HFFc6 (cell line): ENCODE data around the gene P2RX4. TPM values are rescaled to one million over a fixed set of nuclear protein-coding genes. Genes with fewer than 3 reads are reported as not detected.

Experiments
- DNase-seq: peaks from one replicate; pipeline ENCODE4 v3.0.0-alpha.2; 2018
- H3K27ac Mint-ChIP-seq: 2 replicates; pipeline ENCODE4 v1.8.0; 2020; ENCODE audit warnings: mild to moderate bottlenecking, mixed read lengths
- H3K27me3 Mint-ChIP-seq: 2 replicates; pipeline ENCODE4 v1.8.0; 2021; ENCODE audit warnings: mild to moderate bottlenecking, moderate library complexity, mixed read lengths; ENCODE audit not compliant: insufficient read depth
- H3K36me3 Mint-ChIP-seq: 2 replicates; pipeline ENCODE4 v1.8.0; 2021; ENCODE audit warnings: low read depth, mixed read lengths
- H3K4me1 Mint-ChIP-seq: 2 replicates; pipeline ENCODE4 v1.8.0; 2020; ENCODE audit warnings: low read depth, mixed read lengths
- H3K4me3 Mint-ChIP-seq: 2 replicates; pipeline ENCODE4 v1.8.0; 2020; ENCODE audit warnings: mild to moderate bottlenecking, moderate library complexity, mixed read lengths
- H3K9me3 Mint-ChIP-seq: 2 replicates; pipeline ENCODE4 v1.8.0; 2020; ENCODE audit warnings: mild to moderate bottlenecking, mixed read lengths
- total RNA-seq, 6 experiments: library from RNA; stranded (reverse); fragmentation: NEBNext Ultra II Directional; extraction: Animal tissue kit (Norgen Biotek cat#: 25700); gene quantifications; 2 replicates in 1 of 6; 3 replicates in 5 of 6; pipeline ENCODE4 v1.2.3, GENCODE V29; 2021
- TF ChIP-seq, protein P1 (sequence below): fragments of 200-600 bp; sonication (generic); IDR thresholded peaks from 2 replicates; pipeline ENCODE4 v1.5.0; 2021; ENCODE audit warnings: antibody characterized with exemption, mild to moderate bottlenecking

Gene P2RX4
- total RNA-seq, 6 experiments from 2014 or later: 7.7 to 13.0 (median 9.6) TPM

DNA sequence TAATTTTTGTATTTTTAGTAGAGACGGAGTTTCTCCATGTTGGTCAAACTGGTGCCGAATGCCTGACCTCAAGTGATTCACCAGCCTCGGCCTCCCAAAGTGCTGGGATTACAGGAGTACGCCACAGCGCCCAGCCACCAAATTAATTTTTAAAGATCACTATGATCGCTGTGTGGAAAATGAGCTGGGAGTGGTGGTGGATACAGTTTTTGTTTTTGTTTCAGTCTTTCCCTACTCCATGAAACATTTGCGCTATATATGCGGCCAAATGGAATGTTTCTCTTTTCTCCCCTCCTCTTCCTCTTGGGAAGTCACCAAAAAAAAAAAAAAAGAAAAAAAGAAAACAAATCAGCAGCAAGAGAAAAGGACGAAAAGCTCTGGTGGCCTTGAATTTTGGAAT, 20.8 kb upstream of the P2RX4 start:
- H3K4me3 Mint-ChIP-seq: no peak overlapping the region
- peaks cover 43% of the 10 kb centered on the region for H3K4me1 Mint-ChIP-seq
- H3K27me3 Mint-ChIP-seq: peaks cover 1% of the 10 kb centered on the region; the same call in 1 of the 2 replicates
- H3K9me3 Mint-ChIP-seq: no peaks in the 10 kb centered on the region
- TF ChIP-seq, protein P1, sequence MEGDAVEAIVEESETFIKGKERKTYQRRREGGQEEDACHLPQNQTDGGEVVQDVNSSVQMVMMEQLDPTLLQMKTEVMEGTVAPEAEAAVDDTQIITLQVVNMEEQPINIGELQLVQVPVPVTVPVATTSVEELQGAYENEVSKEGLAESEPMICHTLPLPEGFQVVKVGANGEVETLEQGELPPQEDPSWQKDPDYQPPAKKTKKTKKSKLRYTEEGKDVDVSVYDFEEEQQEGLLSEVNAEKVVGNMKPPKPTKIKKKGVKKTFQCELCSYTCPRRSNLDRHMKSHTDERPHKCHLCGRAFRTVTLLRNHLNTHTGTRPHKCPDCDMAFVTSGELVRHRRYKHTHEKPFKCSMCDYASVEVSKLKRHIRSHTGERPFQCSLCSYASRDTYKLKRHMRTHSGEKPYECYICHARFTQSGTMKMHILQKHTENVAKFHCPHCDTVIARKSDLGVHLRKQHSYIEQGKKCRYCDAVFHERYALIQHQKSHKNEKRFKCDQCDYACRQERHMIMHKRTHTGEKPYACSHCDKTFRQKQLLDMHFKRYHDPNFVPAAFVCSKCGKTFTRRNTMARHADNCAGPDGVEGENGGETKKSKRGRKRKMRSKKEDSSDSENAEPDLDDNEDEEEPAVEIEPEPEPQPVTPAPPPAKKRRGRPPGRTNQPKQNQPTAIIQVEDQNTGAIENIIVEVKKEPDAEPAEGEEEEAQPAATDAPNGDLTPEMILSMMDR: no peak
- peak overlapping the region; percentile 38; the same call in 1 of the 2 replicates for H3K27ac Mint-ChIP-seq
- no peaks in the 10 kb centered on the region for H3K36me3 Mint-ChIP-seq
- DNase-seq: no peak

DNA sequence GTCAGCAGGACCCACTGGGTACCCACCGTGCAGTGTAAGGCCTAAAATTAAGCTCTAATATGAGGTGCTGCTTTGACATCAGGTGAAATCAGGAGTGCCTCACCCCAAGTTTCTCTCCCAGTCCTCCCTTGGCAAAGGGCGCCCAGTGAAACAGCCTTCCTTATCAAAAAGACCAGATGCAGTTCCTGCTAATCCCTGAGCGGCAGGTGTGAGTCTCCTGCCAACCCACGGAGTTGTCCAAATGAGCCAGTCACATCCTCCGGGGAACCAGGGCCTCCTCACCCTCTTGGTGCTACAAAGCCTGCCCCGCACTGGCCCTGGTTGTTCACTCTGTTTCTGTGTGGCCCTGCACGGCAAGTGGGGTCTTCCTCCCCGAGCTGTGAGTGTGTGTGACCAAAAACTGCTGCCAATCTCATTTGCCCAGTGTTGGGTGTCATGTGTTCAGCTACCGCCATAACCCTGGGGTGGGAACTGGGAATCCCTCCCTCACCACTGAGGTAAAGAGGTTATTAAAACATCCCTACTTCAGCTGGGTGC, 20.2 kb upstream of the P2RX4 start:
- TF ChIP-seq, protein P1: no peak
- H3K4me3 Mint-ChIP-seq: no peak overlapping the region
- H3K27ac Mint-ChIP-seq: peak overlapping the region; percentile 38; the same call in 1 of the 2 replicates
- H3K36me3 Mint-ChIP-seq: no peaks in the 10 kb centered on the region
- DNase-seq: no peak
- H3K4me1 Mint-ChIP-seq: peaks cover 43% of the 10 kb centered on the region
- H3K9me3 Mint-ChIP-seq: no peaks in the 10 kb centered on the region
- peaks cover 1% of the 10 kb centered on the region; the same call in 1 of the 2 replicates for H3K27me3 Mint-ChIP-seq

DNA sequence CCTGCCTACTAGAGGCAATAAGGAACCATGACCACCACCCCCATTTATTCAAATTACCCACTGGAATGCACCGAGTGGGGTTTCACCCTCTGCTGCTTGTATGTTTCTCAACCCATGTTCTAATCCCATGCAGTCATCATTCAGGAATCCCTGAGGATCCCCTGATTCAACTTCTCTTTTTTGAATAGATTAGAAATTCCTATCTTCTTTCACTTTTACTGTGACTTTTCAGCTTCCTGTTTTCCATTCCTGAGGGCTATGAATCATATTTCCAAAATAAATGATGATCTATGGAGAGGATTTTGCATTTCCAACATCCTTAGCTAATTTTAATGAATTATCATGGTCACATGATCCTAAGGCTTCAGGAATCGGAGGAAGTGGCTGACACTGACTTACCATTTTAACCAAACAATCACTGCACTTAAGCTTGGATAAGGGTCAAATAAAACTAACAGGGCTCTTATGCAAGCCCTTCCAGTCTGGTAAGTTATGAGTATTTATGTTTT, 19.4 kb upstream of the P2RX4 start:
- Mint-ChIP-seq H3K27ac (peak overlapping the region; percentile 80), H3K36me3 (no peaks in the 10 kb centered on the region), H3K4me1 (peaks cover 43% of the 10 kb centered on the region), H3K9me3 (no peaks in the 10 kb centered on the region), H3K27me3 (peaks cover 1% of the 10 kb centered on the region; the same call in 1 of the 2 replicates), H3K4me3 (peak overlapping the region; percentile 59)
- TF ChIP-seq, protein P1: no peak
- DNase-seq: peak; percentile 94

DNA sequence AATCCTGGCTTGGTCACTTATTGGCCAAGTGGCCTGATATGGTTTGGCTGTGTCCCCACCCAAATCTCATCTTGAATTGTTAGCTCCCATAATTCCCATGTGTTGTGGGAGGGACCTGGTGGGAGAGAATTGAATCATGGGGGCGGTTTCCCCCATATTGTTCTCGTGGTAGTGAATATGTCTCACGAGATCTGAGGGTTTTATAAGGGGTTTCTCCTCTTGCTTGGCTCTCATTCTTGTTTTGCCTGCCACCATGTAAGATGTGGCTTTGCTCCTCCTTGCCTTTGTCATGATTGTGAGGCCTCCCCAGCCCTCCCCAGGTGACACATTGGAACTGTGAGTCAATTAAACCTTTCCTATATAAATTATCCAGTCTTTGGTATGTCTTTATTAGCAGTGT, 18.8 kb upstream of the P2RX4 start:
- Mint-ChIP-seq H3K4me3 (peak overlapping the region; percentile 59), H3K36me3 (no peaks in the 10 kb centered on the region), H3K4me1 (peaks cover 43% of the 10 kb centered on the region), H3K27me3 (peaks cover 1% of the 10 kb centered on the region), H3K27ac (peak overlapping the region; percentile 80), H3K9me3 (no peaks in the 10 kb centered on the region)
- no peak for DNase-seq
- TF ChIP-seq, protein P1: no peak

DNA sequence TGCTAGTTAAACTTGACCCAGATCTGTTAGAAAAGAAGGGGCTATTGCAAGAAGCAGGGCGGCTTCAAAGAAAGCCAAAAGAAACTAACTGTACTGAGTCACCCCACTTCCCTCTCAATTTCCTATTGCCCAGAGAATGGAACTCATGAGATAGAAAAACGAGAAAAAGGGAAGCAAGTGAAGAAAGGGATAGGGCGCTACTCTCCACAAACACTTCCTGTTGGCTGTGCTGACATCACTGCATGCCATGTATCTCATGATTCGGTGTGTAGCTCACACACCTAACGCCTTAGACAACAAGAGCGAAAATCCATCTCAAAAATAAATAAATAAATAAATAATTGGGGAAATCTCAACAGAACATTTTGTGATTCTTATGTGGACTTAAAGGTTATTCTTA, 13.0 kb upstream of the P2RX4 start:
- TF ChIP-seq, protein P1: no peak
- H3K27me3 Mint-ChIP-seq: peaks cover 8% of the 10 kb centered on the region
- H3K36me3 Mint-ChIP-seq: no peaks in the 10 kb centered on the region
- H3K9me3 Mint-ChIP-seq: no peaks in the 10 kb centered on the region
- no peak overlapping the region for H3K27ac Mint-ChIP-seq
- peaks cover 15% of the 10 kb centered on the region for H3K4me1 Mint-ChIP-seq
- DNase-seq: no peak
- H3K4me3 Mint-ChIP-seq: no peak overlapping the region
